GM11168 (cell line): Measurements from ENCODE around the gene GPAT2.
"Not testable (repeated sequence)": the region's sequence is repeated elsewhere in the genome, so short reads cannot be mapped to it uniquely, and the experiment has no call there.

Experiments used
- in situ Hi-C: fragments of 300-500 bp; cut with MboI; formaldehyde crosslinking; loops from one replicate; pipeline ENCODE4 v1.12.0; 2022; ENCODE audit warnings: low sequenced_read_pairs; ENCODE audit not compliant: unreplicated experiment

GPAT2 gene

GRCh38 chr2:96034792-96035191 lies at the start of gene GPAT2:
Gene GPAT2 (minus strand): TSS chr2:96034916. CDS start chr2:96032359, 2,557 bp downstream.
- in situ Hi-C loops, result not testable (repeated sequence)

GRCh38 chr2:96083989-96084857 lies 49.5 kb upstream of the GPAT2 start:
- in situ Hi-C loops, result no loop called here

GRCh38 chr2:96083064-96083939 lies 48.6 kb upstream of the GPAT2 start:
- in situ Hi-C loops, result no loop called here

GRCh38 chr2:96082211-96083063 lies 47.7 kb upstream of the GPAT2 start:
- in situ Hi-C loops, result no loop called here

- in situ Hi-C loops, result no loop called here
These were observed 46.3 kb upstream of the GPAT2 start for GRCh38 chr2:96081042-96081441.

GRCh38 chr2:96075199-96075771 lies 40.6 kb upstream of the GPAT2 start:
- in situ Hi-C loops, result no loop called here

GRCh38 chr2:96074156-96074555 lies 39.4 kb upstream of the GPAT2 start:
- in situ Hi-C loops, result no loop called here

GRCh38 chr2:96073170-96073775 lies 38.6 kb upstream of the GPAT2 start:
- in situ Hi-C loops, result no loop called here

- in situ Hi-C loops, result no loop called here
These were observed 38.0 kb upstream of the GPAT2 start for GRCh38 chr2:96072746-96073145.

- in situ Hi-C loops, result not testable (repeated sequence)
These were observed 37.3 kb upstream of the GPAT2 start for GRCh38 chr2:96071977-96072491.

- in situ Hi-C loops, result not testable (repeated sequence)
These were observed 36.6 kb upstream of the GPAT2 start for GRCh38 chr2:96071087-96071976.

GRCh38 chr2:96070351-96070750 lies 35.6 kb upstream of the GPAT2 start:
- in situ Hi-C loops, result not testable (repeated sequence)

- in situ Hi-C loops, result not testable (repeated sequence)
These were observed 35.2 kb upstream of the GPAT2 start for GRCh38 chr2:96069878-96070277.

GRCh38 chr2:96067902-96068581 lies 33.3 kb upstream of the GPAT2 start:
- in situ Hi-C loops, result not testable (repeated sequence)

- in situ Hi-C loops, result not testable (repeated sequence)
These were observed 32.5 kb upstream of the GPAT2 start for GRCh38 chr2:96067098-96067660.

GRCh38 chr2:96066511-96066910 lies 31.8 kb upstream of the GPAT2 start:
- in situ Hi-C loops, result not testable (repeated sequence)

GRCh38 chr2:96065954-96066353 lies 31.2 kb upstream of the GPAT2 start:
- in situ Hi-C loops, result not testable (repeated sequence)
